ENCODE data around the gene CELSR3.

DNA sequence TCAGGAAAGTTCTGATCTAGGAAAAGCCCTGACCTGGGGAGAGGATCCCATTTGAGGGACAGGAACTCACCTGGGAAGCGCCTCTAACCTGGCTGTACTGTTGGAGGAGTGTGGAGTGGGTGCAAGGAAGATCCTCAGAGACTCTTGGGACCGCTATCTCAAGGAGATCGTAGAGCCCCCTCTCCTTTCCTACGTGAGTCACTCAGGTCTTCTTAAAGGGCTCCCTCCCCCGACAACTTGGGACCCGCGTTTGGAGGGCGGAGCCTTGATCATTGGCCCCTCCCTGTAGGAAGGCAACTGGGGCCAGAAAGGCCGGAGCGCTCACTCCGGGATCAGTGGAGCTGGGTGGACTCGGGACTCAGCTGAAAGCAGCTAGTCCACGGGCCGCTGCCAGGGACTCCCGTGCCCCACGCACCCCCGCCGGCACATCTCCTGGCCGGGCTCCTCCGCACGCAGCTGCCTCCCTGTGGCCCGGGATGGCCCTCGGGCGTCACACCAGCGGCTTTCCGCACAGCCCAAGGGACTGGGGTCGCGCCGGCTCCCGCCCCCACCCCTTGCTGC lies 27.9 kb downstream of the CELSR3 start:
- TF ChIP-seq, protein P1, sequence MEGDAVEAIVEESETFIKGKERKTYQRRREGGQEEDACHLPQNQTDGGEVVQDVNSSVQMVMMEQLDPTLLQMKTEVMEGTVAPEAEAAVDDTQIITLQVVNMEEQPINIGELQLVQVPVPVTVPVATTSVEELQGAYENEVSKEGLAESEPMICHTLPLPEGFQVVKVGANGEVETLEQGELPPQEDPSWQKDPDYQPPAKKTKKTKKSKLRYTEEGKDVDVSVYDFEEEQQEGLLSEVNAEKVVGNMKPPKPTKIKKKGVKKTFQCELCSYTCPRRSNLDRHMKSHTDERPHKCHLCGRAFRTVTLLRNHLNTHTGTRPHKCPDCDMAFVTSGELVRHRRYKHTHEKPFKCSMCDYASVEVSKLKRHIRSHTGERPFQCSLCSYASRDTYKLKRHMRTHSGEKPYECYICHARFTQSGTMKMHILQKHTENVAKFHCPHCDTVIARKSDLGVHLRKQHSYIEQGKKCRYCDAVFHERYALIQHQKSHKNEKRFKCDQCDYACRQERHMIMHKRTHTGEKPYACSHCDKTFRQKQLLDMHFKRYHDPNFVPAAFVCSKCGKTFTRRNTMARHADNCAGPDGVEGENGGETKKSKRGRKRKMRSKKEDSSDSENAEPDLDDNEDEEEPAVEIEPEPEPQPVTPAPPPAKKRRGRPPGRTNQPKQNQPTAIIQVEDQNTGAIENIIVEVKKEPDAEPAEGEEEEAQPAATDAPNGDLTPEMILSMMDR (IDR thresholded peaks at IDR 0.05) = no peak
- no peak for TF ChIP-seq POLR2A (IDR thresholded peaks at IDR 0.05; ENCODE audit: low read depth)
